Esophagus (tissue), 2 donors: ENCODE measurements around the gene ZNF678. TPM values are rescaled to one million over a fixed set of nuclear protein-coding genes. Genes with fewer than 3 reads are reported as not detected.
"Not testable (repeated sequence)": the region's sequence is repeated elsewhere in the genome, so short reads cannot be mapped to it uniquely, and the experiment has no call there.

Experiments used
- H3K27ac ChIP-seq, 2 donors: one replicate each; pipeline ENCODE4 v1.5.1; 2013; ENCODE audit warnings: low read depth in 2 of 2, mild to moderate bottlenecking in 2 of 2, inconsistent platforms in 1 of 2, low read length in 1 of 2, moderate library complexity in 1 of 2
- H3K27me3 ChIP-seq, 2 donors: one replicate each; pipeline ENCODE4 v1.6.1; 2013; ENCODE audit warnings: low read length in 2 of 2, control low read depth in 1 of 2, mild to moderate bottlenecking in 1 of 2; ENCODE audit not compliant: insufficient read depth in 2 of 2, control insufficient read depth in 1 of 2
- H3K36me3 ChIP-seq, 2 donors: one replicate each; pipeline ENCODE4 v1.6.1; 2013; ENCODE audit warnings: low read length in 1 of 2; ENCODE audit not compliant: control insufficient read depth in 2 of 2, insufficient read depth in 2 of 2
- H3K4me1 ChIP-seq, 2 donors: one replicate each; pipeline ENCODE4 v1.6.1; 2013; ENCODE audit warnings: low read length in 1 of 2; ENCODE audit not compliant: control insufficient read depth in 2 of 2, insufficient read depth in 2 of 2
- H3K4me3 ChIP-seq, 2 donors: one replicate each; pipeline ENCODE4 v1.5.1; 2013; ENCODE audit warnings: low read length in 2 of 2, mild to moderate bottlenecking in 2 of 2, low read depth in 1 of 2, moderate library complexity in 1 of 2
- H3K9me3 ChIP-seq, 2 donors: one replicate each; pipeline ENCODE4 v1.6.1; 2013; ENCODE audit warnings: mild to moderate bottlenecking in 2 of 2, low read depth in 1 of 2, low read length in 1 of 2, moderate library complexity in 1 of 2; ENCODE audit not compliant: control insufficient read depth in 2 of 2, insufficient read depth in 1 of 2
- WGBS, 2 donors: extraction: QIAGEN DNeasy Blood & Tissue Kit; methylation state at CpG; one replicate each; pipeline ENCODE4 v1.1.7; 2013; 5-methylcytosine and 5-hydroxymethylcytosine counted together
- polyA plus RNA-seq, 2 donors: library from polyadenylated mRNA; stranded (reverse); fragments of 200-250 nt; gene quantifications; one replicate each; pipeline ENCODE4 v1.2.3, GENCODE V29; 2013
- donor health status: healthy with polysubstance abuse.
- donor health status: Bipolar disorder and iron deficiency.

The ZNF678 gene
- polyA plus RNA-seq, 2 donors: 0.77 to 0.79 TPM

GRCh38 chr1:227666286-227666685 is 102.9 kb downstream of the ZNF678 start:
- no peaks in the 10 kb centered on the region for H3K36me3 ChIP-seq
- WGBS, 2 donors: 83 to 88% methylated on average over 2 of the region's 2 CpGs
- H3K27ac ChIP-seq: no peak overlapping the region

GRCh38 chr1:227673441-227673840 is 110.1 kb downstream of the ZNF678 start:
- Histone ChIP-seq H3K9me3 (peaks cover 0 to 12% of the 10 kb centered on the region in 2 donors), H3K4me1 (no peaks in the 10 kb centered on the region), H3K36me3 (no peaks in the 10 kb centered on the region), H3K4me3 (no peak overlapping the region), H3K27me3 (no peaks in the 10 kb centered on the region), H3K27ac (no peak overlapping the region)
- 92 to 95% methylated on average over 1 of the region's 1 CpG for WGBS, 2 donors

More at GRCh38 chr1:227666286-227666685, 102.9 kb downstream of the ZNF678 start:
- Histone ChIP-seq H3K4me3 (no peak overlapping the region), H3K4me1 (no peaks in the 10 kb centered on the region), H3K9me3 (peaks cover 13 to 31% of the 10 kb centered on the region in 2 donors), H3K27me3 (no peaks in the 10 kb centered on the region)

- Histone ChIP-seq H3K9me3 (no peaks in the 10 kb centered on the region), H3K27me3 (no peaks in the 10 kb centered on the region), H3K27ac (no peak overlapping the region), H3K36me3 (no peaks in the 10 kb centered on the region), H3K4me3 (no peak overlapping the region), H3K4me1 (no peaks in the 10 kb centered on the region)
- 80 to 89% methylated on average over 8 of the region's 8 CpGs for WGBS, 2 donors
Measured at GRCh38 chr1:227685807-227686206, 122.5 kb downstream of the ZNF678 start.

GRCh38 chr1:227697321-227697864 is 134.0 kb downstream of the ZNF678 start:
- Histone ChIP-seq H3K4me1 (no peaks in the 10 kb centered on the region), H3K27ac (no peak overlapping the region), H3K9me3 (peaks cover 3 to 12% of the 10 kb centered on the region in 2 donors), H3K27me3 (no peaks in the 10 kb centered on the region), H3K4me3 (no peak overlapping the region), H3K36me3 (no peaks in the 10 kb centered on the region)
- WGBS, 2 donors: 79 to 83% methylated on average over 3 of the region's 3 CpGs

GRCh38 chr1:227701631-227702030 is 138.3 kb downstream of the ZNF678 start:
- H3K36me3 ChIP-seq, H3K4me1 ChIP-seq, H3K27me3 ChIP-seq, H3K27ac ChIP-seq, H3K9me3 ChIP-seq, H3K4me3 ChIP-seq: not testable (repeated sequence)
- WGBS, 2 donors: 80 to 88% methylated on average over 1 of the region's 1 CpG

GRCh38 chr1:227707846-227708245 is 144.5 kb downstream of the ZNF678 start:
- no peak overlapping the region for H3K27ac ChIP-seq
- no peak overlapping the region for H3K4me3 ChIP-seq
- H3K9me3 ChIP-seq: no peaks in the 10 kb centered on the region
- no peaks in the 10 kb centered on the region for H3K4me1 ChIP-seq
- 36 to 56% methylated on average over 1 of the region's 1 CpG for WGBS, 2 donors
- H3K27me3 ChIP-seq: no peaks in the 10 kb centered on the region
- H3K36me3 ChIP-seq: no peaks in the 10 kb centered on the region

- Histone ChIP-seq H3K27me3 (no peaks in the 10 kb centered on the region), H3K4me1 (no peaks in the 10 kb centered on the region), H3K27ac (no peak overlapping the region), H3K9me3 (peaks cover 0 to 2% of the 10 kb centered on the region in 2 donors), H3K4me3 (no peak overlapping the region), H3K36me3 (no peaks in the 10 kb centered on the region)
- 75 to 77% methylated on average over 1 of the region's 1 CpG for WGBS, 2 donors
Measured at GRCh38 chr1:227709451-227709850, 146.1 kb downstream of the ZNF678 start.

GRCh38 chr1:227710474-227710873 is 147.1 kb downstream of the ZNF678 start:
- not testable (repeated sequence) for H3K27ac ChIP-seq, H3K36me3 ChIP-seq, H3K4me1 ChIP-seq, H3K27me3 ChIP-seq, H3K9me3 ChIP-seq, H3K4me3 ChIP-seq
- WGBS, 2 donors: 96 to 97% methylated on average over 7 to 21 of the region's 24 CpGs

- H3K27ac ChIP-seq: no peak overlapping the region
- no peaks in the 10 kb centered on the region for H3K36me3 ChIP-seq
- no peak overlapping the region for H3K4me3 ChIP-seq
- no peaks in the 10 kb centered on the region for H3K4me1 ChIP-seq
- peaks cover 0 to 2% of the 10 kb centered on the region in 2 donors for H3K9me3 ChIP-seq
- no peaks in the 10 kb centered on the region for H3K27me3 ChIP-seq
Measured at GRCh38 chr1:227712648-227713047, 149.3 kb downstream of the ZNF678 start.

- no peaks in the 10 kb centered on the region for H3K36me3 ChIP-seq
- WGBS, 2 donors: 67 to 69% methylated on average over 2 of the region's 2 CpGs
- peaks cover 5 to 16% of the 10 kb centered on the region in 2 donors for H3K9me3 ChIP-seq
- H3K27me3 ChIP-seq: no peaks in the 10 kb centered on the region
- no peak overlapping the region for H3K27ac ChIP-seq
- H3K4me1 ChIP-seq: no peaks in the 10 kb centered on the region
- no peak overlapping the region for H3K4me3 ChIP-seq
Measured at GRCh38 chr1:227718932-227719331, 155.6 kb downstream of the ZNF678 start.
